Natural killer cell (primary cell): Measurements from ENCODE around the gene TTC39C. TPM values are rescaled to one million over a fixed set of nuclear protein-coding genes. Genes with fewer than 3 reads are reported as not detected.

Experiments used
- ATAC-seq, 3 donors: fragments of 150-1000 bp in 2 of 3; fragments of 200-7000 bp in 1 of 3; cut with Tn5 transposase; 1 replicate in 1 of 3; 2 replicates in 2 of 3; pipeline ENCODE4 v1.10.0; 2021; ENCODE audit warnings: mild to moderate bottlenecking in 2 of 3, moderate library complexity in 2 of 3
- DNase-seq, 2 donors: peaks; one replicate each; pipeline versions ENCODE4 v3.0.0 to v3.0.0-alpha.2; 2013 to 2021; ENCODE audit warnings: mixed read lengths in 1 of 2
- H3K27ac ChIP-seq: one replicate; pipeline ENCODE4 v1.5.1; 2013; ENCODE audit warnings: mild to moderate bottlenecking, low read length
- H3K27me3 ChIP-seq: one replicate; pipeline ENCODE4 v1.6.1; 2013; ENCODE audit warnings: low read length; ENCODE audit not compliant: control insufficient read depth, insufficient read depth
- H3K36me3 ChIP-seq: one replicate; pipeline ENCODE4 v1.6.1; 2013; ENCODE audit warnings: low read length; ENCODE audit not compliant: control insufficient read depth, insufficient read depth
- H3K4me1 ChIP-seq: one replicate; pipeline ENCODE4 v1.6.1; 2013; ENCODE audit warnings: low read length; ENCODE audit not compliant: control insufficient read depth, insufficient read depth
- H3K4me3 ChIP-seq: one replicate; pipeline ENCODE4 v1.5.1; 2013; ENCODE audit warnings: low read length
- H3K9me3 ChIP-seq: one replicate; pipeline ENCODE4 v1.6.1; 2013; ENCODE audit warnings: low read length; ENCODE audit not compliant: control insufficient read depth, insufficient read depth
- H3K27ac Mint-ChIP-seq, 2 donors: one replicate each; pipeline ENCODE4 v1.8.0; 2022; ENCODE audit warnings: mild to moderate bottlenecking in 2 of 2, mixed read lengths in 2 of 2, moderate library complexity in 1 of 2
- H3K27me3 Mint-ChIP-seq, 2 donors: one replicate each; pipeline ENCODE4 v1.8.0; 2022; ENCODE audit warnings: low read depth in 2 of 2, mixed read lengths in 2 of 2
- H3K36me3 Mint-ChIP-seq: one replicate; pipeline ENCODE4 v1.8.0; 2022; ENCODE audit warnings: mixed read lengths
- H3K4me1 Mint-ChIP-seq, 2 donors: one replicate each; pipeline ENCODE4 v1.8.0; 2022; ENCODE audit warnings: mixed read lengths in 2 of 2
- H3K4me3 Mint-ChIP-seq: one replicate; pipeline ENCODE4 v1.8.0; 2022; ENCODE audit warnings: mild to moderate bottlenecking, moderate library complexity, mixed read lengths
- H3K9me3 Mint-ChIP-seq, 2 donors: one replicate each; pipeline ENCODE4 v1.8.0; 2022; ENCODE audit warnings: mixed read lengths in 2 of 2
- WGBS: methylation state at CpG from one replicate; pipeline ENCODE4 v1.1.7; 2013; ENCODE audit warnings: missing lambda C conversion rate; ENCODE audit not compliant: insufficient coverage; 5-methylcytosine and 5-hydroxymethylcytosine counted together
- intact Hi-C: fragments of 100-400 bp; cut with micrococcal nuclease; formaldehyde crosslinking; loops from one replicate; pipeline ENCODE4 v1.14.2; 2022
- total RNA-seq, 4 donors: library from RNA; stranded (reverse); fragments of 120-200 nt in 1 of 4; gene quantifications; one replicate each; pipeline versions ENCODE4 v1.2.3 to v1.2.4, GENCODE V29; 2013 to 2022
- TF ChIP-seq, protein P1 (sequence below): fragments of 200-600 bp; IDR thresholded peaks from one replicate; pipeline ENCODE4 v1.8.0; 2022; ENCODE audit warnings: antibody characterized with exemption

TTC39C gene
- total RNA-seq, result 10 to 100 TPM; 39.0 to 61.5 (median 44.3) TPM
- total RNA-seq (2013), result 99.8 TPM

DNA sequence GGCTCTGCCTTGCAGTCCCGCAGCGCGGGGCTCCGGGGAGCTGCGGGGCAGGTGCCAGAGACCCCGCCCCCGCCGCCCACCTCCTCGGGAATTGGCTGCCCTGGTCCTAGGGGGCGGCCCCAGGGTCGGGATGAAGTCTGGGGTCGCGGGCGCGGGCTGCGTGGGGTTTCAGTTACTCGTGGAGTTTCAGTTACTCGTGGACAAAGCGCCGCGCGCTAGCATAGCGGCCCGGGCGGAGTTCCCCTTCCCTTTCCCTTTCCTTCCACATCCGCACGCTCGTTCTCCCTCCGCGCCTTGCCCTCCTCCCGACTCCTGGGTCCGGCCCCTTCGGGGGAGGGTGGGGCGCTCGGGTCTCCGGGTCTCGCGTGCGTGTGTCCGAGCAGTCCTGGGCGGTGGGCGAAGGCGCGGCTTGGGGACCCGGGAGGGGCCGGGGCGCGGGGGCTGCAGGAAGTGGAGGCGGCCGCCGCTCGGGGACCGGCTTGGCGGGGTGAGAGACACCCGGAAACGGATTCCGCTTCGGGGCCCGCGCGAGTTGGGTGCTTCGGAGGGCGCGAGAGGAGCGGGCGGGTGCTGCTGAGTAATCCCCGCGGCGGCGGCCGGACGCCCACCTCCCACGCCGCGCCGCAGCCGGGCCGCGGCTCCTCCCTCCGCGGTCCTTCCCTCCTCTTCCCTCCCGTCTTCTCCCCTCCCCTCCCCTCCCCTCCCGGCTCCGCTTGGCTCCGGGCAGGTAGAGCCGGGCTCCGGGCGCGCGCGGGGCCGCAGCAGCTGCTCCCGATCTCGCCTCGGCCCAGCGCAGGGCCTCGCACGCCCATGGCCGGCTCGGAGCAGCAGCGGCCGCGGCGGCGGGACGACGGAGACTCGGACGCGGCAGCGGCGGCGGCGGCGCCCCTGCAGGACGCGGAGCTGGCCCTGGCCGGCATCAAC is at the start of gene TTC39C:
Gene TTC39C, plus strand, starts transcription at position 693 of the 924 bp plus-strand sequence. Its CDS starts 118 bp downstream, at position 811.
- peak; percentile 76 to 88 for DNase-seq
- intact Hi-C loops, result loop anchor here (2.0 to 10.0 kb wide), 5 partner anchors 22 to 780 kb away; no protein-coding TSS in a partner anchor
- WGBS, result under 1% methylated on average over 118 of the region's 118 CpGs
- Histone ChIP-seq H3K4me1 (peaks cover 68% of the 10 kb centered on the region), H3K36me3 (no peaks in the 10 kb centered on the region), H3K27me3 (no peaks in the 10 kb centered on the region), H3K4me3 (peak within 1 kb of the TSS; percentile 72), H3K9me3 (no peaks in the 10 kb centered on the region), H3K27ac (peak within 1 kb of the TSS; percentile 88)
- Mint-ChIP-seq H3K4me3 (peak within 1 kb of the TSS; percentile 99), H3K36me3 (no peaks in the 10 kb centered on the region), H3K27ac (peak within 1 kb of the TSS; percentile 92 to 93), H3K9me3 (no peaks in the 10 kb centered on the region), H3K27me3 (no peaks in the 10 kb centered on the region), H3K4me1 (peaks cover 80 to 83% of the 10 kb centered on the region in 2 donors)
- ATAC-seq, result peak; percentile 75 to 84 (median 83)
- TF ChIP-seq, protein P1, sequence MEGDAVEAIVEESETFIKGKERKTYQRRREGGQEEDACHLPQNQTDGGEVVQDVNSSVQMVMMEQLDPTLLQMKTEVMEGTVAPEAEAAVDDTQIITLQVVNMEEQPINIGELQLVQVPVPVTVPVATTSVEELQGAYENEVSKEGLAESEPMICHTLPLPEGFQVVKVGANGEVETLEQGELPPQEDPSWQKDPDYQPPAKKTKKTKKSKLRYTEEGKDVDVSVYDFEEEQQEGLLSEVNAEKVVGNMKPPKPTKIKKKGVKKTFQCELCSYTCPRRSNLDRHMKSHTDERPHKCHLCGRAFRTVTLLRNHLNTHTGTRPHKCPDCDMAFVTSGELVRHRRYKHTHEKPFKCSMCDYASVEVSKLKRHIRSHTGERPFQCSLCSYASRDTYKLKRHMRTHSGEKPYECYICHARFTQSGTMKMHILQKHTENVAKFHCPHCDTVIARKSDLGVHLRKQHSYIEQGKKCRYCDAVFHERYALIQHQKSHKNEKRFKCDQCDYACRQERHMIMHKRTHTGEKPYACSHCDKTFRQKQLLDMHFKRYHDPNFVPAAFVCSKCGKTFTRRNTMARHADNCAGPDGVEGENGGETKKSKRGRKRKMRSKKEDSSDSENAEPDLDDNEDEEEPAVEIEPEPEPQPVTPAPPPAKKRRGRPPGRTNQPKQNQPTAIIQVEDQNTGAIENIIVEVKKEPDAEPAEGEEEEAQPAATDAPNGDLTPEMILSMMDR, result no peak

DNA sequence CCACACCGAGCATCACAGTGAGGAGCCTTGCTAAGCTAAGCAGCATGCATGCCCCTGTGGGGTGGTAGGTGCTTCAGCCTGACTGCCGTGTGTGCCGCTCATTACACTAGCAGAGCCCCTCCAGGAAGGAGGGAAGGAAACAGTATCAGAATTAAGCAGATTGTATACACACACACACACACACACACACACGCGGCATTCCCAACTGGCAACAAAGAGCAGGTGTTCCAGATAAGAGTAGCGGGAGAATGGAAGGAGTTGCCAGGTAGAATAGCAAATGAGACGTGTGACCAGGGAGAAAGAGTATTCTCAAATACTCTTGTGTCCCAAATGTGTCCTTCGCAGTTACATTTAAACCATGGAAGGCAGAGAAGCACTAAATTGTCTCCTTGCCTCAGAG is 47.6 kb upstream of the TTC39C start:
- 83% methylated on average over 4 of the region's 8 CpGs for WGBS
- Histone ChIP-seq H3K27ac (no peak overlapping the region), H3K4me1 (peaks cover 52% of the 10 kb centered on the region), H3K9me3 (no peaks in the 10 kb centered on the region), H3K27me3 (no peaks in the 10 kb centered on the region), H3K4me3 (no peak overlapping the region), H3K36me3 (no peaks in the 10 kb centered on the region)
- no peaks in the 10 kb centered on the region for H3K36me3 Mint-ChIP-seq
- peaks cover 0 to 12% of the 10 kb centered on the region in 2 donors for H3K27me3 Mint-ChIP-seq
- H3K4me1 Mint-ChIP-seq, result peaks cover 65 to 67% of the 10 kb centered on the region in 2 donors
- H3K9me3 Mint-ChIP-seq, result no peaks in the 10 kb centered on the region
- TF ChIP-seq, protein P1, result no peak
- no peak for DNase-seq
- H3K4me3 Mint-ChIP-seq, result peak overlapping the region; percentile 47
- ATAC-seq, result no peak
- intact Hi-C loops, result loop anchor here (5.0 kb wide), 1 partner anchor 45 kb away; the partner anchor contains the start of gene TTC39C
- H3K27ac Mint-ChIP-seq, result peak overlapping the region in 1 of 2 donors; percentile 59

DNA sequence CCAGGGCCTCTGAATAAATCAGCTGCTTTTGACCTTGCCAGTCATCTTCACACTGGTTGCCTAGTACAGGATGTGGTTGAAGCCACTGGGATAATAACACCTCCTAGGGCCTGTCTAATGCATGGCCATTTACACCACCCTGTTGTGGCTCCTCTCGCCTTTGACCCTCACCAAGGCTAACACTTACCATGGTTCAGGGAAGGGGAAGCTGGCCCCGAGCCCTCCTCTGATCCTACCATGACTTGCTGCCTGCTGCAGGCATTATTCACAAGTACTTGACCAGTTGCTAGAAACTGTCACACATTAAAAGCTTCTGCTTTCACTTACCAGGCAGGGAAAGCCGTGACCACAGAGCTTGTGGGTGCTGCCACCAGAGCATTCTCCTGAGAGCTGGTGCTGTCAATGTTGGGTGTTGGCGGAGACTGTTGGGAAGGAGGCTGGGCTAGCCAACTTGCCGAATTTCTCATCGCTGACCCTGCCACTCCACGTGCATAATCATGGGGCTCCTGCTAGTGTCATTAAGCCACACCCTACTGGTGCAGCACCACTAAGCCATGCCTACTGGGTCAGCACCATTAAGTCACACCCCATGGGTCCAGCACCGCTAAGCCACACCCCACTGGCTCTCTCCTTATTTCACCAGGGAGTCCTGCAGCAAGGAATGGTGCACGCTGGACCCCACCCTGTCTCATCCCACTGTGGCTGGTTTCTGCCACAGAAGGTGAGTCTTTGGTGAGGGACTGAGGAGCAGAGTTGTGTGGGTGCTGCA is 47.0 kb upstream of the TTC39C start:
- Histone ChIP-seq H3K4me3 (no peak overlapping the region), H3K36me3 (no peaks in the 10 kb centered on the region), H3K27me3 (no peaks in the 10 kb centered on the region), H3K27ac (peak overlapping the region; percentile 43), H3K9me3 (no peaks in the 10 kb centered on the region), H3K4me1 (peaks cover 52% of the 10 kb centered on the region)
- Mint-ChIP-seq H3K4me1 (peaks cover 67 to 68% of the 10 kb centered on the region in 2 donors), H3K36me3 (no peaks in the 10 kb centered on the region), H3K9me3 (no peaks in the 10 kb centered on the region), H3K4me3 (peak overlapping the region; percentile 47), H3K27me3 (peaks cover 0 to 14% of the 10 kb centered on the region in 2 donors), H3K27ac (peak overlapping the region in 1 of 2 donors; percentile 61)
- DNase-seq, result peak; percentile 56 to 62
- peak; percentile 75 to 86 (median 77) for ATAC-seq
- 21% methylated on average over 9 of the region's 9 CpGs for WGBS
- intact Hi-C loops, result loop anchor here (5.0 kb wide), 1 partner anchor 45 kb away; the partner anchor contains the start of gene TTC39C
- TF ChIP-seq, protein P1, result no peak
